ENCODE measurements around the gene RNF224. TPM values are rescaled to one million over a fixed set of nuclear protein-coding genes. Genes with fewer than 3 reads are reported as not detected.

Gene RNF224
- total and polyA plus RNA-seq, 2 of the 13 experiments (the other 11 are each of a cell fraction or from before 2014, with no cell fraction given): 0.09 TPM; not detected in 1

DNA sequence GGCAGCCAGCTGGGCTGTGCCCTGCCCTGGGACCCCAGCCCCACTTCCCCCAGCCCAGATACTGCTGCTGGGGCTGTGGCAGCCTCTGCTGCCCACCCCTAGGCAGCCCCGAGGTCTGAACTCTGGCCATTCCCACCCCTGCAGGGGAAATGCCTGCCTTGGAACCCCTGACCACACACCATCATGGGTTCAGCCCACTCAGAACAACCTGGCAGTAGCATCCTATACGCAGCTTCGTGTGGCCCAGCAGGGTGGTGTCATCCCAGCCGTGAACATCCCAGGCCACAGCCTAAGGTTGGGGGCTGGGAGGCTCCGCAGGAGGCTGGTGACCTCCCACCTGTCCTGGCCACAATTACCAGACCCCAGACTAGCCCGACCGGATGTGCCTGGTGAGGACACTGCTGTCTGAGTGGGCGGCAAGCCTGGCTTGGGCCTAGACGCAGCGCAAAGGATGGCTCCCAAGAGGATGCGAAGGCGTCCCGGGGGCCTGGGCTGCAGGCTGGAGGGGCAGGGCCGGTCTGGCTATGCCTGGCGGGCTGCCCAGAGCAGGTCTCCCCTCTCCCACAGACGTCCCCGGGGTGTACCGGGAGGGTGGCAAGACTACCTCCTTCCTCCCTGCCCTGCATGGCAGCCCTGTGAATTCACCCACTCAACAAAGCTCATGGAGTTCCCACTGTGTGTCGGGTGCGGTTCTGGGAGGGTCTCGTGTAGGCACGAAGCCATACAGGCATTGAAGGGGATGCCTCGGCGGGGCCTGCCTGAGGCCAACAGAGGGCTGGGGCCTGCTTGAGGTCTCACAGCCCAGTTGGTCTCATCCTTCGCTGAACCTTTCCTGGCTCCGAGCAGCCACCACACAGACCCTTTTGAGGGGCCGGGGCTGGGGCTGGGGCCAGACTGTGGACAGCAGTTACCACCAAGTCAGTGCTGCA lies 1.9 kb downstream of the RNF224 start (continued):
- TF ChIP-seq ZSCAN20 (CRISPR knock-in tag; IDR thresholded peaks at IDR 0.05; ENCODE audit: borderline replicate concordance) (no peak), ZNF629 (CRISPR knock-in tag; conservative IDR thresholded peaks at IDR 0.05) (0 out of 2 replicates have a peak, but pooled peaks have one; percentile 14), RFXAP (CRISPR knock-in tag; IDR thresholded peaks at IDR 0.05; ENCODE audit: borderline replicate concordance) (peak; percentile 44; the same call in 1 of the 2 replicates), PHB2 (IDR thresholded peaks at IDR 0.05; ENCODE audit: partially characterized antibody) (no peak), THAP9 (CRISPR knock-in tag; IDR thresholded peaks at IDR 0.05; ENCODE audit: borderline replicate concordance) (no peak), KLF9 (CRISPR knock-in tag; IDR thresholded peaks at IDR 0.05; ENCODE audit: low read depth) (no peak), PCBP1 (IDR thresholded peaks at IDR 0.05; ENCODE audit: borderline replicate concordance, low read depth, low read length) (no peak), CENPBD1 (CRISPR knock-in tag; IDR thresholded peaks at IDR 0.05; ENCODE audit: borderline replicate concordance, low read depth) (no peak), KDM5A (IDR thresholded peaks at IDR 0.05; ENCODE audit: borderline replicate concordance, low read length) (no peak), ZNF564 (CRISPR knock-in tag; IDR thresholded peaks at IDR 0.05) (peak; percentile 52; the same call in 1 of the 2 replicates), POLR2G (IDR thresholded peaks at IDR 0.05; ENCODE audit: low read depth, low read length) (peak; percentile 60), FOXO1 (CRISPR knock-in tag; IDR thresholded peaks at IDR 0.05) (no peak), PITX1 (CRISPR knock-in tag; IDR thresholded peaks at IDR 0.05) (no peak), ZSCAN31 (CRISPR knock-in tag; IDR thresholded peaks at IDR 0.05; ENCODE audit: low read depth) (0 out of 2 replicates have a peak, but pooled peaks have one; percentile 26), GTF3A (CRISPR knock-in tag; conservative IDR thresholded peaks at IDR 0.05) (no peak), NONO (IDR thresholded peaks at IDR 0.05) (no peak), NONO (CRISPR knock-in tag; conservative IDR thresholded peaks at IDR 0.05) (peak; percentile 58), POLR2AphosphoS5 (IDR thresholded peaks at IDR 0.05; ENCODE audit: low read depth, low read length) (no peak), THAP7 (CRISPR knock-in tag; IDR thresholded peaks at IDR 0.05) (no peak), JUND (CRISPR knock-in tag; IDR thresholded peaks at IDR 0.05) (0 out of 2 replicates have a peak, but pooled peaks have one; percentile 8), ZSCAN21 (CRISPR knock-in tag; IDR thresholded peaks at IDR 0.05; ENCODE audit: borderline replicate concordance) (no peak), ATF1 (CRISPR knock-in tag; IDR thresholded peaks at IDR 0.05) (no peak)
- TF ChIP-seq, protein P1, sequence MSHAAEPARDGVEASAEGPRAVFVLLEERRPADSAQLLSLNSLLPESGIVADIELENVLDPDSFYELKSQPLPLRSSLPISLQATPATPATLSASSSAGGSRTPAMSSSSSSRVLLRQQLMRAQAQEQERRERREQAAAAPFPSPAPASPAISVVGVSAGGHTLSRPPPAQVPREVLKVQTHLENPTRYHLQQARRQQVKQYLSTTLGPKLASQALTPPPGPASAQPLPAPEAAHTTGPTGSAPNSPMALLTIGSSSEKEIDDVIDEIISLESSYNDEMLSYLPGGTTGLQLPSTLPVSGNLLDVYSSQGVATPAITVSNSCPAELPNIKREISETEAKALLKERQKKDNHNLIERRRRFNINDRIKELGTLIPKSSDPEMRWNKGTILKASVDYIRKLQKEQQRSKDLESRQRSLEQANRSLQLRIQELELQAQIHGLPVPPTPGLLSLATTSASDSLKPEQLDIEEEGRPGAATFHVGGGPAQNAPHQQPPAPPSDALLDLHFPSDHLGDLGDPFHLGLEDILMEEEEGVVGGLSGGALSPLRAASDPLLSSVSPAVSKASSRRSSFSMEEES (CRISPR knock-in tag; IDR thresholded peaks at IDR 0.05): 0 out of 2 replicates have a peak, but pooled peaks have one; percentile 8
- TF ChIP-seq, protein P2, sequence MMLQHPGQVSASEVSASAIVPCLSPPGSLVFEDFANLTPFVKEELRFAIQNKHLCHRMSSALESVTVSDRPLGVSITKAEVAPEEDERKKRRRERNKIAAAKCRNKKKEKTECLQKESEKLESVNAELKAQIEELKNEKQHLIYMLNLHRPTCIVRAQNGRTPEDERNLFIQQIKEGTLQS (CRISPR knock-in tag; IDR thresholded peaks at IDR 0.05): no peak
